NCI-H1436 treated with DMSO at 0.1 percent for 48 hours (cell line): ENCODE data around the gene ARMC5.

Experiments
- DNase-seq: peaks from one replicate; lab custom pipeline; 2025; lab: John Stamatoyannopoulos, UW

The ARMC5 gene

GRCh38 chr16:31461201-31461920, 2.1 kb downstream of the ARMC5 start:
- no peak for DNase-seq

GRCh38 chr16:31461921-31462804, 2.9 kb downstream of the ARMC5 start:
- DNase-seq = no peak

- DNase-seq = no peak
Observed at GRCh38 chr16:31464348-31464769, 5.1 kb downstream of the ARMC5 start.

- DNase-seq = no peak
Observed at GRCh38 chr16:31464781-31465260, 5.5 kb downstream of the ARMC5 start.

- DNase-seq = no peak
Observed at GRCh38 chr16:31465788-31466370, 6.6 kb downstream of the ARMC5 start.

GRCh38 chr16:31466381-31466841, 7.1 kb downstream of the ARMC5 start:
- DNase-seq = no peak

- no peak for DNase-seq
Observed at GRCh38 chr16:31467151-31467773, 8.0 kb downstream of the ARMC5 start.

GRCh38 chr16:31467858-31468257, 8.6 kb downstream of the ARMC5 start:
- no peak for DNase-seq

- no peak for DNase-seq
Observed at GRCh38 chr16:31470615-31471014, 11.3 kb downstream of the ARMC5 start.

GRCh38 chr16:31471241-31471874, 12.1 kb downstream of the ARMC5 start:
- DNase-seq = no peak

- DNase-seq = no peak
Observed at GRCh38 chr16:31471875-31472708, 12.8 kb downstream of the ARMC5 start, which contains the start of gene TGFB1I1. Gene TGFB1I1 (plus strand): TSS chr16:31472152. CDS start chr16:31472189, 37 bp downstream.

- peak; percentile 90 for DNase-seq
Observed at GRCh38 chr16:31472709-31473203, 13.5 kb downstream of the ARMC5 start.

- DNase-seq = no peak
Observed at GRCh38 chr16:31473264-31473984, 14.1 kb downstream of the ARMC5 start.

GRCh38 chr16:31474173-31474714, 14.9 kb downstream of the ARMC5 start:
- no peak for DNase-seq

- DNase-seq = no peak
Observed at GRCh38 chr16:31474773-31475738, 15.8 kb downstream of the ARMC5 start.

GRCh38 chr16:31475946-31476302, 16.6 kb downstream of the ARMC5 start:
- DNase-seq = no peak

- no peak for DNase-seq
Observed at GRCh38 chr16:31476303-31477219, 17.3 kb downstream of the ARMC5 start.
